Astrocyte (in vitro differentiated cells and primary cell): ENCODE results near the gene CREB3L1. TPM values are rescaled to one million over a fixed set of nuclear protein-coding genes. Genes with fewer than 3 reads are reported as not detected.
A peak's percentile ranks its signal among the peaks of the same experiment; 100 is the strongest.

Source experiments
- DNase-seq: peaks from one replicate; pipeline ENCODE4 v3.0.0-alpha.2; 2010; ENCODE audit warnings: low read depth
- FAIRE-seq: peaks from 2 replicates; lab custom pipeline; 2011; peaks lifted over from hg19 to GRCh38; lab: Jason Lieb, UNC
- H2AFZ ChIP-seq: 2 replicates; pipeline ENCODE4 v1.6.0; 2012; ENCODE audit warnings: low read depth, low read length, inconsistent platforms
- H3K27ac ChIP-seq: 2 replicates; pipeline ENCODE4 v1.5.1; 2011; ENCODE audit warnings: low read depth, low read length, inconsistent platforms
- H3K27me3 ChIP-seq: 2 replicates; pipeline ENCODE4 v1.6.0; 2011; ENCODE audit warnings: low read length, inconsistent platforms; ENCODE audit not compliant: insufficient read depth
- H3K36me3 ChIP-seq: 2 replicates; pipeline ENCODE4 v1.5.1; 2011; ENCODE audit warnings: low read length, inconsistent platforms; ENCODE audit not compliant: insufficient read depth
- H3K4me1 ChIP-seq: 2 replicates; pipeline ENCODE4 v1.5.1; 2011; ENCODE audit warnings: low read length, inconsistent platforms; ENCODE audit not compliant: insufficient read depth
- H3K4me2 ChIP-seq: 2 replicates; pipeline ENCODE4 v1.6.0; 2012; ENCODE audit warnings: low read length, inconsistent platforms
- H3K4me3 ChIP-seq: 2 replicates; pipeline ENCODE4 v1.5.1; 2011; ENCODE audit warnings: low read depth, mild to moderate bottlenecking, low read length, inconsistent platforms; ENCODE audit not compliant: insufficient read depth
- H3K79me2 ChIP-seq: 2 replicates; pipeline ENCODE4 v1.6.0; 2012; ENCODE audit warnings: mild to moderate bottlenecking, low read length, inconsistent platforms; ENCODE audit not compliant: insufficient read depth
- H3K9ac ChIP-seq: 2 replicates; pipeline ENCODE4 v1.6.0; 2012; ENCODE audit warnings: mild to moderate bottlenecking, low read length, inconsistent platforms
- H3K9me3 ChIP-seq: 2 replicates; pipeline ENCODE4 v1.5.1; 2012; ENCODE audit warnings: low read depth, mild to moderate bottlenecking, low read length, inconsistent platforms; ENCODE audit not compliant: insufficient read depth
- H4K20me1 ChIP-seq: 2 replicates; pipeline ENCODE4 v1.6.0; 2012; ENCODE audit warnings: low read length, inconsistent platforms; ENCODE audit not compliant: insufficient read depth
- H3K27ac Mint-ChIP-seq: one replicate; pipeline ENCODE4 v1.8.0; 2021; ENCODE audit warnings: mild to moderate bottlenecking, mixed read lengths; ENCODE audit not compliant: unreplicated experiment
- H3K27me3 Mint-ChIP-seq: one replicate; pipeline ENCODE4 v1.8.0; 2021; ENCODE audit warnings: low read depth, mixed read lengths; ENCODE audit not compliant: unreplicated experiment
- H3K36me3 Mint-ChIP-seq: one replicate; pipeline ENCODE4 v1.8.0; 2021; ENCODE audit warnings: low read depth, mixed read lengths; ENCODE audit not compliant: unreplicated experiment
- H3K4me1 Mint-ChIP-seq: one replicate; pipeline ENCODE4 v1.8.0; 2021; ENCODE audit warnings: low read depth, mixed read lengths; ENCODE audit not compliant: unreplicated experiment
- H3K4me3 Mint-ChIP-seq: one replicate; pipeline ENCODE4 v1.8.0; 2021; ENCODE audit warnings: mild to moderate bottlenecking, moderate library complexity, mixed read lengths; ENCODE audit not compliant: unreplicated experiment
- H3K9me3 Mint-ChIP-seq: one replicate; pipeline ENCODE4 v1.8.0; 2021; ENCODE audit warnings: mild to moderate bottlenecking, mixed read lengths; ENCODE audit not compliant: unreplicated experiment
- EZH2 ChIP-seq: IDR thresholded peaks from 2 replicates; pipeline ENCODE4 v1.6.1; 2012; ENCODE audit warnings: mild to moderate bottlenecking, low read length, inconsistent platforms; ENCODE audit not compliant: insufficient read depth
- total RNA-seq: library from RNA; stranded (reverse); gene quantifications from 2 replicates; pipeline ENCODE4 v1.2.1, GENCODE V29; 2021
- TF ChIP-seq, protein P1 (sequence below): IDR thresholded peaks from 2 replicates; pipeline ENCODE4 v1.5.1; 2011; ENCODE audit warnings: low read depth, mild to moderate bottlenecking, inconsistent platforms, low read length, moderate library complexity; ENCODE audit not compliant: insufficient read depth

The CREB3L1 gene
- total RNA-seq, 1 donor from 2014 or later = 324 TPM

DNA sequence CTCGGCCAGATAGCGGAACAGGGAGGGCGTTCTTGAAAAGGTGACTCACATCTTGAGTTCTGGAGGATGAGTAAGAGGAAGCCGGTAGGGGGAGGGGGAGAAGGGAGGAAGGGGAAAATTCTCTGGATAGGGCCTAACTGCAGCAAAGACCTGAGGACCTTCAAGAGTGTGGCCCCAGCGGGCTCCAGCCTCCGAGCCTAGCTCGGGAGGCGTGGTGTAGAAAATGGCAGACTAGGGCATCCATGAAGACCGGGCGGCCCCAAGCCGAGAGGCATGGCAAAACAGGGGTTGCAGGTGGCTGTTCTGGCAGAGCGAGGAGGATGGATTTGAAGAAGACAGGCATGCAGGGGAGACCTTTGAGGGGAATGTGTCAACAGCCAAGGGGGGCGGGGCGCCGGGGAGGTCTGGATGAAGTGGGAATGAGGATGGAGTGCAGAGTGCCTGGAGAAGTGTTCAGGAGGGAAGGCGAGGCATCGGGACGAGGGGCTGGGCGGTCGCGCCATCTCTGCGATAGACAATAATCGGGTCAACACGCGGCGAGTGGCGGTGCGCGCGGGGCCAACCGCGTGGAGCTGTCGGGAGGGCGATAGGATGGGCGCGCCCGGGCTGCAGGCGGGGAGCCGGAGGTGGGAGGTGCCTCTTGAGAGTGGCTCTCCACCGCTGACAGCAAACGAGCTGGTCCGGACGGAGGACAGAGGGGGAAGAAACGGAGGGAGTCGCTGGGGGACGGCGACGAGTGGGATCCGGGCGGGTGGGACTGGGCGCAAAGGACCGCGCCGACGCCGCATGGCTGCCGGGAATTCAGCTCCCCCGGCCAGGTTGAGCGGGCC, 40.0 kb upstream of the CREB3L1 start:
- peaks cover 33% of the 10 kb centered on the region for H3K4me1 Mint-ChIP-seq

DNA sequence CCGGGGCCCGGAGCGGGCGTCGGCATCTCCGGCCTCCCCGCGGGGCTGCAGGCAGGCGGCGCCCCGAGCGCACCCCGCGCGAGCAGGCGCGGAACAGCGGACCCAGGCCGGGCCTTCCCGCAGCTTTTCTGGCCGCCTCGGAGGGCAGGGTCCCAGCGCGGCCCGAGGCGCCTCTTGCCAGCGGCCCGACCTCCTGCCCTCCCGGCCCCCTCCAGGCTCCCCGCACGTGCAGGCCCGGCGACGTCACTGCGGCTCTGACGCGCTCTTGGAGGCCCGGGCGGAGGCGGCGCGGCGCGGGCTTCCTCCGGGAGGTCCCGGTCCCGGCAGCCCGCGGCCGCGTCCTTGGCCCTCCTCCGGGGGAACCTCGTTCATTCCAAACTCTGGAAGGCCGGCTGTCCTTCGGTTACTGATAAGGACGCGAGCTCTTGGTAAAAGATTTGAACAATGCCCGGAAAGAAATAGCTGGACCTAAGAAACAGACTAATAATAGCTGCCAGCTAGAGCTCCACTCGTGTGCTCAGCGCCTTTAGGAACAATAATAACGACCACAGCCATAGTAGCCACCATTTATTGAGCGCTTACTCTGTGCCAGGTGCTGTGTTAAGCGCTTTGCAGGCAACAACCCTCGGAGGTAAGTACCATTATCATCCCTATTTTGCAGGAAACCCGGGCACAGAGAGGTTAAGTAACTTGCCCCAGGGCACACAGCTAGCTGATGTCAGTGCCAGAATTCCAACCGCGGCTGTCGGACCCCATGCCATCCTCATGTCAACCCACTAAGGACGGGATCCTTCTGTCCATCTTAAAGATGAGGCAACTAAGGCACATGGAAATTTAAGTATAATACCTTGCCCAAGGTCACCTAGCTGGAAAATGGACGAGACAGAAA, 39.1 kb upstream of the CREB3L1 start:
- H3K4me3 Mint-ChIP-seq = peak overlapping the region; percentile 84
- DNase-seq (peak; percentile 34), FAIRE-seq (no peak)
- H3K27ac Mint-ChIP-seq = peak overlapping the region; percentile 83
- Histone ChIP-seq H3K4me2 (peak overlapping the region; percentile 89), H3K4me1 (peaks cover 35% of the 10 kb centered on the region), H3K4me3 (peak overlapping the region; percentile 67), H3K9ac (peak overlapping the region; percentile 82), H3K36me3 (no peaks in the 10 kb centered on the region), H3K79me2 (no peaks in the 10 kb centered on the region), H3K9me3 (no peaks in the 10 kb centered on the region), H4K20me1 (no peaks in the 10 kb centered on the region), H3K27ac (peak overlapping the region; percentile 74), H3K27me3 (no peaks in the 10 kb centered on the region), H2AFZ (peak overlapping the region; percentile 81)
- no peaks in the 10 kb centered on the region for H3K9me3 Mint-ChIP-seq
- no peaks in the 10 kb centered on the region for H3K27me3 Mint-ChIP-seq
- peaks cover 39% of the 10 kb centered on the region for H3K4me1 Mint-ChIP-seq
- no peak for TF ChIP-seq EZH2
- TF ChIP-seq, protein P1, sequence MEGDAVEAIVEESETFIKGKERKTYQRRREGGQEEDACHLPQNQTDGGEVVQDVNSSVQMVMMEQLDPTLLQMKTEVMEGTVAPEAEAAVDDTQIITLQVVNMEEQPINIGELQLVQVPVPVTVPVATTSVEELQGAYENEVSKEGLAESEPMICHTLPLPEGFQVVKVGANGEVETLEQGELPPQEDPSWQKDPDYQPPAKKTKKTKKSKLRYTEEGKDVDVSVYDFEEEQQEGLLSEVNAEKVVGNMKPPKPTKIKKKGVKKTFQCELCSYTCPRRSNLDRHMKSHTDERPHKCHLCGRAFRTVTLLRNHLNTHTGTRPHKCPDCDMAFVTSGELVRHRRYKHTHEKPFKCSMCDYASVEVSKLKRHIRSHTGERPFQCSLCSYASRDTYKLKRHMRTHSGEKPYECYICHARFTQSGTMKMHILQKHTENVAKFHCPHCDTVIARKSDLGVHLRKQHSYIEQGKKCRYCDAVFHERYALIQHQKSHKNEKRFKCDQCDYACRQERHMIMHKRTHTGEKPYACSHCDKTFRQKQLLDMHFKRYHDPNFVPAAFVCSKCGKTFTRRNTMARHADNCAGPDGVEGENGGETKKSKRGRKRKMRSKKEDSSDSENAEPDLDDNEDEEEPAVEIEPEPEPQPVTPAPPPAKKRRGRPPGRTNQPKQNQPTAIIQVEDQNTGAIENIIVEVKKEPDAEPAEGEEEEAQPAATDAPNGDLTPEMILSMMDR = no peak
- H3K36me3 Mint-ChIP-seq = no peaks in the 10 kb centered on the region

More for the DNA sequence above, 40.0 kb upstream of the CREB3L1 start:
- DNase-seq = peak; percentile 85
- peak overlapping the region; percentile 89 for H3K4me2 ChIP-seq
- TF ChIP-seq, protein P1 = no peak
- no peak for TF ChIP-seq EZH2
- no peaks in the 10 kb centered on the region for H3K9me3 ChIP-seq
- peak overlapping the region; percentile 67 for H3K4me3 ChIP-seq
- H3K36me3 Mint-ChIP-seq = no peaks in the 10 kb centered on the region
- H3K9me3 Mint-ChIP-seq = no peaks in the 10 kb centered on the region
- no peaks in the 10 kb centered on the region for H3K36me3 ChIP-seq
- H3K79me2 ChIP-seq = no peaks in the 10 kb centered on the region
- peak overlapping the region; percentile 82 for H3K9ac ChIP-seq
- H3K27ac Mint-ChIP-seq = peak overlapping the region; percentile 91
- no peaks in the 10 kb centered on the region for H3K27me3 Mint-ChIP-seq
- H3K27me3 ChIP-seq = no peaks in the 10 kb centered on the region
- FAIRE-seq = no peak
- H3K4me3 Mint-ChIP-seq = peak overlapping the region; percentile 86
- H2AFZ ChIP-seq = peak overlapping the region; percentile 81
- H4K20me1 ChIP-seq = no peaks in the 10 kb centered on the region
- peak overlapping the region; percentile 74 for H3K27ac ChIP-seq
- H3K4me1 ChIP-seq = peaks cover 28% of the 10 kb centered on the region
